ENCODE data around the gene STAB2.

DNA sequence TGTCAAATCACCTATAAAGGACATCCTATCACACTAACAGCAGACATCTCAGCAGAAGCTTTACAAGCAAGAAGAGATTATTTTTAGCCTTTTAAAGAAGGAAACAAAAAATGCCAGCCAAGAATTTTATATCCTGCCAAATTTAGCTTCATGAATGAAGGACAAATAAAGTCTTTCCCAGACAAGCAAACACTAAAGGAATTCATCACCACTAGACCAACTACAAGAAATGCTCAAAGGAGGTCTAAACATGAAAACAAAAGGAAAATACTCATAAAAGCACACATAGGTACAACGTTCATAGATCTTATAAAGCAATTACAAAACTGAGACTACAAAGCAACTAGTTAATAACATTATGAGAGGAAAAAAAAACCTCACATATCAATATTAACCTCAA is 20.7 kb upstream of the STAB2 start:
- TF ChIP-seq, protein P1, sequence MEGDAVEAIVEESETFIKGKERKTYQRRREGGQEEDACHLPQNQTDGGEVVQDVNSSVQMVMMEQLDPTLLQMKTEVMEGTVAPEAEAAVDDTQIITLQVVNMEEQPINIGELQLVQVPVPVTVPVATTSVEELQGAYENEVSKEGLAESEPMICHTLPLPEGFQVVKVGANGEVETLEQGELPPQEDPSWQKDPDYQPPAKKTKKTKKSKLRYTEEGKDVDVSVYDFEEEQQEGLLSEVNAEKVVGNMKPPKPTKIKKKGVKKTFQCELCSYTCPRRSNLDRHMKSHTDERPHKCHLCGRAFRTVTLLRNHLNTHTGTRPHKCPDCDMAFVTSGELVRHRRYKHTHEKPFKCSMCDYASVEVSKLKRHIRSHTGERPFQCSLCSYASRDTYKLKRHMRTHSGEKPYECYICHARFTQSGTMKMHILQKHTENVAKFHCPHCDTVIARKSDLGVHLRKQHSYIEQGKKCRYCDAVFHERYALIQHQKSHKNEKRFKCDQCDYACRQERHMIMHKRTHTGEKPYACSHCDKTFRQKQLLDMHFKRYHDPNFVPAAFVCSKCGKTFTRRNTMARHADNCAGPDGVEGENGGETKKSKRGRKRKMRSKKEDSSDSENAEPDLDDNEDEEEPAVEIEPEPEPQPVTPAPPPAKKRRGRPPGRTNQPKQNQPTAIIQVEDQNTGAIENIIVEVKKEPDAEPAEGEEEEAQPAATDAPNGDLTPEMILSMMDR (IDR thresholded peaks at IDR 0.05), result no peak
- TF ChIP-seq POLR2A (IDR thresholded peaks at IDR 0.05), result no peak

Data from right lobe of liver (tissue), 4 donors.